H1 (cell line): ENCODE measurements around the gene PHACTR2. TPM values are rescaled to one million over a fixed set of nuclear protein-coding genes. Genes with fewer than 3 reads are reported as not detected.

Experiments
- CTCF ChIA-PET: fragments of 300-600 bp; sonication (Branson Sonifier 250); formaldehyde crosslinking; loops from one replicate; lab custom pipeline; 2021; ENCODE audit not compliant: partially characterized antibody; lab: Charles Lee
- POLR2A ChIA-PET: fragments of 300-600 bp; sonication (Branson Sonifier 250); formaldehyde crosslinking; loops from one replicate; lab custom pipeline; 2021; ENCODE audit warnings: inconsistent platforms; ENCODE audit not compliant: partially characterized antibody; lab: Charles Lee
- DNase-seq, 2 experiments: peaks; one replicate each; pipeline versions ENCODE4 v3.0.0 to v3.0.0-alpha.2; 2010 to 2022; ENCODE audit warnings: low spot score in 2 of 2, low read depth in 1 of 2, mixed read lengths in 1 of 2
- FAIRE-seq: peaks from 2 replicates; lab custom pipeline; 2011; peaks lifted over from hg19 to GRCh38; lab: Jason Lieb, UNC
- H2AFZ ChIP-seq: 2 replicates; pipeline ENCODE4 v1.8.1; 2012; ENCODE audit warnings: low read length, inconsistent platforms
- H2AK5ac ChIP-seq: 2 replicates; pipeline ENCODE4 v1.6.1; 2013; ENCODE audit warnings: low read depth, low read length
- H2BK120ac ChIP-seq: replicated peaks from 2 replicates; pipeline ENCODE3; 2013; ENCODE audit warnings: low read depth, low read length, inconsistent platforms
- H2BK12ac ChIP-seq: 2 replicates; pipeline ENCODE4 v1.6.1; 2013; ENCODE audit warnings: low read depth, low read length
- H2BK15ac ChIP-seq: 2 replicates; pipeline ENCODE4 v1.6.1; 2013; ENCODE audit warnings: low read length
- H2BK20ac ChIP-seq: 2 replicates; pipeline ENCODE4 v1.6.1; 2013; ENCODE audit warnings: low read length
- H2BK5ac ChIP-seq: 2 replicates; pipeline ENCODE4 v1.6.1; 2013; ENCODE audit warnings: low read depth, low read length
- H3K14ac ChIP-seq: 2 replicates; pipeline ENCODE4 v1.6.1; 2013; ENCODE audit warnings: inconsistent platforms; ENCODE audit not compliant: insufficient read length
- H3K18ac ChIP-seq: 2 replicates; pipeline ENCODE4 v1.6.1; 2013; ENCODE audit warnings: low read length; ENCODE audit errors: extremely low read depth
- H3K23ac ChIP-seq: 2 replicates; pipeline ENCODE4 v1.6.1; 2013; ENCODE audit warnings: inconsistent platforms; ENCODE audit not compliant: insufficient read length
- H3K23me2 ChIP-seq: 2 replicates; pipeline ENCODE4 v1.6.1; 2013; ENCODE audit warnings: low read depth, low read length
- H3K27ac ChIP-seq: 2 replicates; pipeline ENCODE4 v1.6.1; 2011; ENCODE audit warnings: low read depth, low read length, inconsistent platforms
- H3K27me3 ChIP-seq, 4 experiments: replicated peaks in 1 of 4; 1 replicate in 1 of 4; 2 replicates in 3 of 4; pipeline versions ENCODE4 v1.6.1 to v1.8.1; 2011 to 2013; ENCODE audit warnings: low read length in 3 of 4, mild to moderate bottlenecking in 3 of 4, inconsistent platforms in 2 of 4, mixed read lengths in 2 of 4, moderate library complexity in 1 of 4; ENCODE audit not compliant: control insufficient read depth in 3 of 4, insufficient read depth in 3 of 4; ENCODE audit errors: extremely low read depth in 1 of 4
- H3K36me3 ChIP-seq, 4 experiments: 2 replicates each; pipeline versions ENCODE4 v1.6.1 to v1.8.1; 2011 to 2013; ENCODE audit warnings: mild to moderate bottlenecking in 4 of 4, low read length in 3 of 4, moderate library complexity in 2 of 4, control low read depth in 1 of 4, inconsistent platforms in 1 of 4; ENCODE audit not compliant: insufficient read depth in 4 of 4, control insufficient read depth in 2 of 4
- H3K4ac ChIP-seq: replicated peaks from 2 replicates; pipeline ENCODE3; 2013; ENCODE audit warnings: low read length, low read depth, mixed read lengths, inconsistent platforms; ENCODE audit not compliant: insufficient read length
- H3K4me1 ChIP-seq, 4 experiments: replicated peaks in 1 of 4; 1 replicate in 1 of 4; 2 replicates in 3 of 4; pipeline versions ENCODE4 v1.6.1 to v1.8.1; 2011 to 2013; ENCODE audit warnings: low read length in 3 of 4, inconsistent platforms in 2 of 4, mixed read lengths in 1 of 4; ENCODE audit not compliant: insufficient read depth in 4 of 4, control insufficient read depth in 3 of 4
- H3K4me2 ChIP-seq, 2 experiments: 2 replicates each; pipeline versions ENCODE4 v1.6.1 to v1.8.1; 2011 to 2013; ENCODE audit warnings: low read depth in 2 of 2, low read length in 2 of 2, control low read depth in 1 of 2, inconsistent platforms in 1 of 2, mild to moderate bottlenecking in 1 of 2; ENCODE audit not compliant: insufficient read depth in 1 of 2
- H3K4me3 ChIP-seq, 4 experiments: fragments of 200-600, 300-600 bp in 1 of 4; sonication (generic), shearing (Covaris generic), sonication (Bioruptor Twin) in 1 of 4; 2 replicates each; pipeline versions ENCODE4 v1.5.1 to v1.8.1; 2011 to 2016; ENCODE audit warnings: low read length in 4 of 4, low read depth in 3 of 4, control low read depth in 2 of 4, inconsistent platforms in 2 of 4, mild to moderate bottlenecking in 2 of 4, mixed read lengths in 1 of 4, moderate library complexity in 1 of 4; ENCODE audit not compliant: insufficient read depth in 2 of 4; ENCODE audit errors: extremely low read depth in 1 of 4
- H3K56ac ChIP-seq: replicated peaks from 2 replicates; pipeline ENCODE3; 2013; ENCODE audit warnings: low read depth, mild to moderate bottlenecking, mixed read lengths, low read length, inconsistent platforms; ENCODE audit not compliant: insufficient read length
- H3K79me1 ChIP-seq: 2 replicates; pipeline ENCODE4 v1.6.1; 2013; ENCODE audit warnings: low read depth, low read length, control low read depth
- H3K79me2 ChIP-seq, 2 experiments: 2 replicates each; pipeline versions ENCODE4 v1.6.1 to v1.8.1; 2012 to 2013; ENCODE audit warnings: low read length in 2 of 2, mild to moderate bottlenecking in 2 of 2, inconsistent platforms in 1 of 2; ENCODE audit not compliant: insufficient read depth in 2 of 2, control insufficient read depth in 1 of 2
- H3K9ac ChIP-seq, 4 experiments: replicated peaks in 1 of 4; 1 replicate in 1 of 4; 2 replicates in 3 of 4; pipeline versions ENCODE4 v1.6.1 to v1.8.1; 2011 to 2013; ENCODE audit warnings: low read depth in 3 of 4, low read length in 3 of 4, control low read depth in 2 of 4, mild to moderate bottlenecking in 2 of 4, moderate library complexity in 2 of 4, inconsistent platforms in 1 of 4; ENCODE audit errors: extremely low read depth in 1 of 4
- H3K9me3 ChIP-seq, 2 experiments: 2 replicates each; pipeline versions ENCODE4 v1.6.1 to v1.8.1; 2012 to 2013; ENCODE audit warnings: mild to moderate bottlenecking in 2 of 2, moderate library complexity in 2 of 2, control low read depth in 1 of 2, inconsistent platforms in 1 of 2, low read depth in 1 of 2, low read length in 1 of 2, mixed read lengths in 1 of 2; ENCODE audit not compliant: insufficient read depth in 2 of 2
- H4K20me1 ChIP-seq, 2 experiments: replicated peaks in 1 of 2; 2 replicates each; pipeline versions ENCODE3 to v1.8.1; 2011 to 2013; ENCODE audit warnings: inconsistent platforms in 2 of 2, low read length in 2 of 2, mild to moderate bottlenecking in 1 of 2; ENCODE audit not compliant: insufficient read depth in 2 of 2, control insufficient read depth in 1 of 2
- H4K5ac ChIP-seq: 2 replicates; pipeline ENCODE4 v1.6.1; 2013; ENCODE audit warnings: low read length, low read depth, mixed read lengths, inconsistent platforms; ENCODE audit not compliant: insufficient read length
- H4K8ac ChIP-seq: 2 replicates; pipeline ENCODE4 v1.8.0; 2013; ENCODE audit warnings: mild to moderate bottlenecking, moderate library complexity, low read length, inconsistent platforms; ENCODE audit not compliant: insufficient read depth; ENCODE audit errors: extremely low read depth
- H4K91ac ChIP-seq: replicated peaks from 2 replicates; pipeline ENCODE3; 2013; ENCODE audit warnings: low read length, mixed read lengths, inconsistent platforms; ENCODE audit not compliant: insufficient read length
- NRF1 ChIP-seq: IDR thresholded peaks from 2 replicates; pipeline ENCODE4 v1.6.1; 2011; ENCODE audit warnings: mild to moderate bottlenecking, low read depth, low read length, improper control_type of control experiment
- WGBS, 2 experiments: shearing (Covaris generic) in 1 of 2; methylation state at CpG; one replicate each; pipeline versions ENCODE4 v1.1.6 to v1.1.7; 2013 to 2015; ENCODE audit warnings: low lambda C conversion rate in 2 of 2, mixed read lengths in 2 of 2, inconsistent platforms in 1 of 2, low coverage in 1 of 2, missing lambda C conversion rate in 1 of 2; ENCODE audit not compliant: insufficient replicate concordance in 2 of 2, insufficient coverage in 1 of 2, insufficient read length in 1 of 2; ENCODE audit errors: extremely low coverage in 1 of 2, missing lambda C conversion rate in 1 of 2; 5-methylcytosine and 5-hydroxymethylcytosine counted together
- polyA plus RNA-seq, 7 experiments: library from polyadenylated mRNA; depleted of rRNA in 3 of 7; stranded (reverse) in 5 of 7; unstranded in 2 of 7; fragments of >200 nt in 5 of 7; fragments of 200-250 nt in 2 of 7; gene quantifications; 1 replicate in 5 of 7; 2 replicates in 1 of 7; 4 replicates in 1 of 7; pipeline versions ENCODE4 v1.2.1 to v1.2.3, GENCODE V29; 2011 to 2013; ENCODE audit warnings: missing spikeins in 2 of 7, mixed read lengths in 2 of 7
- total RNA-seq: library from RNA; stranded (reverse); fragmentation: NEBNext Ultra II Directional; extraction: Animal tissue kit (Norgen Biotek cat#: 25700); gene quantifications from 2 replicates; pipeline ENCODE4 v1.2.1, GENCODE V29; 2021

Gene PHACTR2
- total and polyA plus RNA-seq, 2 of the 8 experiments (the other 6 are each of a cell fraction or from before 2014, with no cell fraction given) = 16.9 to 131 TPM

GRCh38 chr6:143839196-143839595, 161.4 kb downstream of the PHACTR2 start:
- H3K14ac ChIP-seq = no peak overlapping the region
- no peaks in the 10 kb centered on the region for H3K9me3 ChIP-seq
- H3K4me2 ChIP-seq = no peak overlapping the region
- H3K27ac ChIP-seq = no peak overlapping the region
- no peak overlapping the region for H3K9ac ChIP-seq
- H3K36me3 ChIP-seq = no peaks in the 10 kb centered on the region
- no peak overlapping the region for H2AK5ac ChIP-seq
- no peak overlapping the region for H3K56ac ChIP-seq
- FAIRE-seq (no peak), DNase-seq (no peak)
- H3K4me1 ChIP-seq = 0 out of 7 replicates have a peak, but pooled peaks cover 0 to 2% (median 0%) of the 10 kb centered on the region in 4 experiments
- H3K23ac ChIP-seq = no peak overlapping the region
- H4K8ac ChIP-seq = no peak overlapping the region
- H2BK12ac ChIP-seq = no peak overlapping the region
- H4K20me1 ChIP-seq = peaks cover 0 to 1% of the 10 kb centered on the region in 2 experiments
- ChIA-PET POLR2A (no interaction called here), CTCF (no interaction called here)
- H3K79me2 ChIP-seq = peaks cover 5 to 10% of the 10 kb centered on the region in 2 experiments; a peak in 3 of 4 replicates
- H4K91ac ChIP-seq = no peak overlapping the region
- H2BK15ac ChIP-seq = no peak overlapping the region
- H3K27me3 ChIP-seq = no peaks in the 10 kb centered on the region; a peak in 1 of 7 replicates
- H4K5ac ChIP-seq = no peak overlapping the region
- no peak overlapping the region for H2BK20ac ChIP-seq
- H3K23me2 ChIP-seq = no peaks in the 10 kb centered on the region; the same call in 1 of the 2 replicates
- H3K4me3 ChIP-seq = no peak overlapping the region
- no peak overlapping the region for H2AFZ ChIP-seq
- H3K18ac ChIP-seq = no peak overlapping the region
- 90% methylated on average over 4 of the region's 4 CpGs; no CpG with 5 or more reads in 1 of the 2 experiments for WGBS, 2 experiments
- no peak overlapping the region for H2BK120ac ChIP-seq
- H3K4ac ChIP-seq = no peak overlapping the region
- no peak overlapping the region for H2BK5ac ChIP-seq
- 0 out of 2 replicates have a peak, but pooled peaks cover 3% of the 10 kb centered on the region for H3K79me1 ChIP-seq
- no peak for TF ChIP-seq NRF1
